ENCODE data around the gene TFEB.

Gene TFEB

GRCh38 chr6:41706876-41707564, 28.4 kb downstream of the TFEB start:
- DNase-seq (ENCODE audit: low spot score) = no peak
- no peak for TF ChIP-seq CTCF (IDR thresholded peaks at IDR 0.05; ENCODE audit: extremely low read depth, insufficient read depth, missing control alignments)
- in situ Hi-C loops (cut with MboI; ENCODE audit: low pct_unique_long_range_greater_than_20kb, low sequenced_read_pairs, unreplicated experiment) = no loop called here

DNA sequence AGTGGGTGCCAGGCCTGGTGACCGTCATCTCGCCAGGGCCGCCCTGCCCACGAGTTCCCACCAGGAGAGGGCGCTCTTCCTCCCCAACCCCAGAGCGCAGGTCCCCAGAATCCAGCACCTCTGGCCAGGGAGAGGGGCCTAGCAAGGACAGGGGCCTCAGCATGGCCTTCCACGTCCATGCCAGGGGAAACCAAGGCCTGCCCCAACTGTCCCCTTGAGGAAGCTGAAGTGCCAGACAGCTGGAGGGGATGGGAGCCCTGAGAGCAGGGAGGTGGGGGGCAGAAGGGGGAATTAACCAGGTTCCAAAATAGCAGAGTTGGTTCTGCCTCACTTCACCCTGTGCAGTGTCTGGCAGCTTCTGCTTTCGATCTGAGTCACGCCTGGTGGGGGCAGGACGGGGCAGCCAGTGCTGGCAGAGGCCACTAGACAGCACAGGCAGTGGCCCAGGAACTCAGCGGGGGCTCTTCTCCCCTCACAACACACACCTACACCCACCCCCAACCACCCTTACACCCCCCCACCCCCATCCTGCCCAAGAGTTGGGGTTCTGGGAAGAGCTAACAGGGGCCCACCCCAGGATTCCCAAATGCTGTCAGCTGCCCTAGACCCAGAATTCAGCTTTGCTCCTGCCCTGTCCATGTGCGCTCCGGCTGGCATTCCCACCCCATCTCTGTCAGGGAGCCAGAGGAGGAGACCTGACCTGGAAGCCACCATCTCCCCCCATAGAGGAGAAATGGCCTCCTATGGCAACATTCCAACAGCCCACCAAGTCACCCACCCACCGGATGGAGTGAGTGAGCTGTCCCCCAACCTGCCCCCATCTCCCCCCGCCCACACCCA, 29.2 kb downstream of the TFEB start:
- peak; percentile 90 for DNase-seq (ENCODE audit: low spot score)
- TF ChIP-seq CTCF (IDR thresholded peaks at IDR 0.05; ENCODE audit: extremely low read depth, insufficient read depth, missing control alignments) = peak; percentile 86
- in situ Hi-C loops (cut with MboI; ENCODE audit: low pct_unique_long_range_greater_than_20kb, low sequenced_read_pairs, unreplicated experiment) = no loop called here

- in situ Hi-C loops (cut with MboI; ENCODE audit: low pct_unique_long_range_greater_than_20kb, low sequenced_read_pairs, unreplicated experiment) = no loop called here
- DNase-seq (ENCODE audit: low spot score) = no peak
- no peak for TF ChIP-seq CTCF (IDR thresholded peaks at IDR 0.05; ENCODE audit: extremely low read depth, insufficient read depth, missing control alignments)
These were observed 30.0 kb downstream of the TFEB start for GRCh38 chr6:41705311-41705995.

DNA sequence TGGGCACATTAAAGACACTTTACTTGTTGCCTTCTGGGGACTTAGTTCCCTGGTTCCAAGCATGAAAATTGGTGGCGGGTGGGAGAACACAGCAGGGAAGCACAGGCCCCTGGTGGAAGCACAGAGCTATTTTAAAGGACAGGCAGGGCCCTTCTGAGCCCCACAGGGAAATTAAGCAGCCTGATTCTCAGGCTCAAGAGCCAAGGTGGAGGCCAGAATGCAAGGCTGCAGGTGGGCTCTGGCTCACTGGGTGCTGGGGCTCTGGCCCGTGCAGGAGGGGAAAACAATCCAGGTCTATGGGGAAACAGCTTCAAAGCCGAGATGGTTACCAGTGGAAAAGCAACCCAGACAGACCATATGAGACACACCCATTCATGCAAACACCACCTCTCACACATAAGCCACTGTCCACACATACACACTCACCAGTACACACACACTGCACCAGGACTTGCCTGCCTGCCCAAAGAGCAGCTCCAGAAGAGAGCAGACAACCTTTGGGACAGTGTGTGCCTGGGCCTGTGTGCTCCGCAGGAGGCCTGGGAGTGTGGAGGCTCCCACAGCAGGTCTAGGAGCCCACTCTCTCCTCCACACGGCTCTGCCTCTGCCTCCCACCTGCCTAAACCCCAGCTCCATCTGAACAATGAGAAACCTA, 30.6 kb downstream of the TFEB start:
- no peak for TF ChIP-seq CTCF (IDR thresholded peaks at IDR 0.05; ENCODE audit: extremely low read depth, insufficient read depth, missing control alignments)
- no peak for DNase-seq (ENCODE audit: low spot score)
- in situ Hi-C loops (cut with MboI; ENCODE audit: low pct_unique_long_range_greater_than_20kb, low sequenced_read_pairs, unreplicated experiment) = no loop called here

GRCh38 chr6:41704028-41704427, 31.4 kb downstream of the TFEB start:
- DNase-seq (ENCODE audit: low spot score) = no peak
- TF ChIP-seq CTCF (IDR thresholded peaks at IDR 0.05; ENCODE audit: extremely low read depth, insufficient read depth, missing control alignments) = no peak
- in situ Hi-C loops (cut with MboI; ENCODE audit: low pct_unique_long_range_greater_than_20kb, low sequenced_read_pairs, unreplicated experiment) = no loop called here

All from GM13977 (cell line).